Peyer's patch (tissue), 4 donors: ENCODE results near the gene ABCC12.
"Not testable (repeated sequence)": the region's sequence is repeated elsewhere in the genome, so short reads cannot be mapped to it uniquely, and the experiment has no call there.

ENCODE experiments used
- CTCF ChIP-seq, 6 experiments: fragments of 450-650 bp in 4 of 6; fragments of 200-600 bp in 2 of 6; sonication (generic) in 1 of 6; IDR thresholded peaks; one replicate each; pipeline ENCODE4 v1.5.1; 2017 to 2019; ENCODE audit warnings: antibody characterized with exemption in 6 of 6, mild to moderate bottlenecking in 3 of 6, moderate library complexity in 1 of 6
- POLR2A ChIP-seq, 2 donors: fragments of 450-650 bp; IDR thresholded peaks; one replicate each; pipeline ENCODE4 v1.5.1; 2017; ENCODE audit warnings: antibody characterized with exemption in 2 of 2, mild to moderate bottlenecking in 2 of 2, moderate library complexity in 2 of 2

GRCh38 chr16:48181746-48182520 is 26.1 kb upstream of the ABCC12 start:
- TF ChIP-seq CTCF, POLR2A (IDR thresholded peaks at IDR 0.05): not testable (repeated sequence)
